Central memory CD8-positive, alpha-beta T cell (primary cell): ENCODE results near the gene CAPZB.

Source experiments
- ATAC-seq: fragments of 150-1000 bp; cut with Tn5 transposase; replicated peaks from 2 replicates; pipeline ENCODE4 v1.10.0; 2022; ENCODE audit warnings: mild to moderate bottlenecking, moderate FRiP score, moderate number of reproducible peaks; ENCODE audit not compliant: poor library complexity, severe bottlenecking; ENCODE audit errors: extremely low read depth
- DNase-seq, 2 donors: peaks; one replicate each; pipeline ENCODE4 v3.0.0; 2021; ENCODE audit warnings: low spot score in 2 of 2
- H3K27ac Mint-ChIP-seq: one replicate; pipeline ENCODE4 v1.8.0; 2022; ENCODE audit warnings: low read depth, mild to moderate bottlenecking, moderate library complexity, mixed read lengths
- H3K27me3 Mint-ChIP-seq: one replicate; pipeline ENCODE4 v1.8.0; 2022; ENCODE audit warnings: mixed read lengths
- H3K36me3 Mint-ChIP-seq: one replicate; pipeline ENCODE4 v1.8.0; 2022; ENCODE audit warnings: mild to moderate bottlenecking, moderate library complexity, mixed read lengths; ENCODE audit not compliant: insufficient read depth
- H3K4me1 Mint-ChIP-seq: one replicate; pipeline ENCODE4 v1.8.0; 2022; ENCODE audit warnings: mixed read lengths
- H3K4me3 Mint-ChIP-seq: one replicate; pipeline ENCODE4 v1.8.0; 2022; ENCODE audit warnings: mild to moderate bottlenecking, moderate library complexity, mixed read lengths
- H3K9me3 Mint-ChIP-seq: one replicate; pipeline ENCODE4 v1.8.0; 2022; ENCODE audit warnings: mixed read lengths

Gene CAPZB

DNA sequence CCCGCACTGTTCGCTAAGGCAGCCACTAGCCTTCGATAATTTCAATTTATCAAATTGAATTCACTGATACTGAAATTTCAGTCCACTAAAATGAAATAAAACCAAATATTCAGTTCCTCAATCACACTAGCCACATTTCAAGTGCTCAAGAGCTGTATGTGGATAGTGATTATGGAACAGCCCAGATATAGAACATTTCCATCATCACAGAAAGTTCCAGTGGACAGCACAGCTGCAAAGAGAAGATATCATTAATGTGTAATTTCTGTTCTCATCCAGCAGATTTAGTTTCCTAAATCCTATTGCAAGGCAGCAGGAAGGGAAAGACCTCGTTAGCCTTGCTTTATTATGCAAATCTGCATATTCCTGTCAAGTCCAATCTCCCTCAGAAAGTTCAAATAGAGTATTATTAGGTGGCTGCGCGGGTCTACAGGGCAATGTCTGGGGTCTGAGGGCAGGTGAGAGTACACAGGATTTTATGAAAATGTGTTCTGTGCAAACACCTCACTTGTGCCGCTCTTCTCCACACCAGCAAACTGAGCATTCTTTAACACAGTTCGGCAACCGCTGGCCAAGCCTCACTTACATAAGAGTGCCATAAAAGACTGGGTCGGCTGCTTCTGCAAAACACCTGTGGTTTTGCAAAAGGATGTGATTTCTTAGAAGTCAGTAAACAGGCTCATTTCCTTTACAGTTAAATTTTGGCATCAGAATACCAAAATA lies 22.4 kb downstream of the CAPZB start:
- peak; percentile 53 to 69 for DNase-seq
- peak overlapping the region; percentile 68 for H3K27ac Mint-ChIP-seq
- H3K4me1 Mint-ChIP-seq = peaks cover 79% of the 10 kb centered on the region
- ATAC-seq = peak; percentile 90
- no peaks in the 10 kb centered on the region for H3K9me3 Mint-ChIP-seq
- H3K27me3 Mint-ChIP-seq = no peaks in the 10 kb centered on the region
- peaks cover 14% of the 10 kb centered on the region for H3K36me3 Mint-ChIP-seq
- H3K4me3 Mint-ChIP-seq = peak overlapping the region; percentile 70

GRCh38 chr1:19461220-19461554 lies 24.2 kb downstream of the CAPZB start:
- DNase-seq (no peak), ATAC-seq (no peak)
- no peaks in the 10 kb centered on the region for H3K9me3 Mint-ChIP-seq
- no peak overlapping the region for H3K27ac Mint-ChIP-seq
- peaks cover 14% of the 10 kb centered on the region for H3K36me3 Mint-ChIP-seq
- peaks cover 86% of the 10 kb centered on the region for H3K4me1 Mint-ChIP-seq
- peak overlapping the region; percentile 18 for H3K4me3 Mint-ChIP-seq
- no peaks in the 10 kb centered on the region for H3K27me3 Mint-ChIP-seq

GRCh38 chr1:19460535-19461219 lies 24.7 kb downstream of the CAPZB start:
- Mint-ChIP-seq H3K9me3 (no peaks in the 10 kb centered on the region), H3K36me3 (peaks cover 14% of the 10 kb centered on the region), H3K4me3 (peak overlapping the region; percentile 70), H3K27me3 (no peaks in the 10 kb centered on the region), H3K27ac (peak overlapping the region; percentile 93), H3K4me1 (peaks cover 86% of the 10 kb centered on the region)
- no peak for DNase-seq
- no peak for ATAC-seq

GRCh38 chr1:19458815-19459417 lies 26.4 kb downstream of the CAPZB start:
- H3K4me1 Mint-ChIP-seq = peaks cover 86% of the 10 kb centered on the region
- H3K27me3 Mint-ChIP-seq = no peaks in the 10 kb centered on the region
- H3K36me3 Mint-ChIP-seq = peaks cover 14% of the 10 kb centered on the region
- no peak for ATAC-seq
- no peaks in the 10 kb centered on the region for H3K9me3 Mint-ChIP-seq
- peak overlapping the region; percentile 93 for H3K27ac Mint-ChIP-seq
- H3K4me3 Mint-ChIP-seq = peak overlapping the region; percentile 70
- DNase-seq = no peak

DNA sequence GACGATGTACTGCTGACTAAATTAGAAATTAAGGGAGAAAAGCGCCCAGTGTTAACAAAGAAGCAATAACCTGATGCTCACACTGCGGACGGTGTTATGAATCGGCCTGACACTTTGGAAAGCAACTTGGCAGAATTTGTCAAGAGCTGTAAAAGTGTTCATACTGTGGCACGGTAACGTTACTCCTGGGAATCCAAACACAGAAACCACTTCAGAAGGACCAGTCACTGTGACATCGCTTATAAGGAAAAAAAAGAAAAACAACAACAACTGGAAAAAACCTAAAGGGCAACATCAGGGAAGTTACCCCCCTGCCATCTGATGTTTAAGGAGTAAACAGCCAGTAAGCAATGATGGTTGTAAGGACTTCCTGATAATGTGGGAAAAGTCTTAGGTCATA lies 27.7 kb downstream of the CAPZB start:
- Mint-ChIP-seq H3K4me1 (peaks cover 84% of the 10 kb centered on the region), H3K4me3 (peak overlapping the region; percentile 18), H3K36me3 (peaks cover 9% of the 10 kb centered on the region), H3K27me3 (no peaks in the 10 kb centered on the region), H3K9me3 (no peaks in the 10 kb centered on the region), H3K27ac (peak overlapping the region; percentile 44)
- ATAC-seq (no peak), DNase-seq (no peak)

DNA sequence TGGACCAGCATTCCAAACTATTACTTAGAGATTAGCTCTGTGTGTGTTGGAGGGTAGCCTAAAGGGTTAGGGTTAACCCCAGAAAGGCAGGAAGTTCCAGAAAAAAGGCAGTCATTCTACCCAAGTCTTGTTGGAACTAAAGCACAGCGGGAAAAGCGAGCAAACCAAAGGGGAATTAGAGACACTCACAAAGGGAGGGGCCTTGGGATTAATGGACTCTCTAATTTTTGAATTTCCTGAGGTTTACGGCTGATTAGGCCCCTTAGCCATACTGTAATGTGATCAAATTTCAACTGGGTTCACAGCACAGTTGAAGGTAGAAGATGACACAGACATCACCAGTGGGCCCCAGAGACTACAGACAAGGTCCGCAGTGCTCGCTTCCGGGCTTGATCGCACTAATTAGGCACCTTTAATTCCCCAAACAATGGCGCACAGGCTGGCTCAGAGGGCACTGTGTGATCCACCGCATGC lies 28.3 kb downstream of the CAPZB start:
- peak overlapping the region; percentile 18 for H3K4me3 Mint-ChIP-seq

GRCh38 chr1:19455353-19455752 lies 30.0 kb downstream of the CAPZB start:
- Mint-ChIP-seq H3K4me1 (peaks cover 91% of the 10 kb centered on the region), H3K4me3 (peak overlapping the region; percentile 54), H3K9me3 (no peaks in the 10 kb centered on the region), H3K27me3 (no peaks in the 10 kb centered on the region), H3K36me3 (peaks cover 10% of the 10 kb centered on the region), H3K27ac (peak overlapping the region; percentile 83)
- no peak for DNase-seq
- ATAC-seq = no peak

More for the DNA sequence above, 28.3 kb downstream of the CAPZB start:
- no peak for DNase-seq
- ATAC-seq = no peak
- Mint-ChIP-seq H3K9me3 (no peaks in the 10 kb centered on the region), H3K27ac (peak overlapping the region; percentile 83), H3K4me1 (peaks cover 89% of the 10 kb centered on the region), H3K36me3 (peaks cover 10% of the 10 kb centered on the region), H3K27me3 (no peaks in the 10 kb centered on the region)

GRCh38 chr1:19454265-19455146 lies 30.8 kb downstream of the CAPZB start:
- Mint-ChIP-seq H3K36me3 (peaks cover 9% of the 10 kb centered on the region), H3K27ac (peak overlapping the region; percentile 83), H3K4me1 (peaks cover 90% of the 10 kb centered on the region), H3K4me3 (peak overlapping the region; percentile 54), H3K9me3 (no peaks in the 10 kb centered on the region), H3K27me3 (no peaks in the 10 kb centered on the region)
- DNase-seq = no peak
- ATAC-seq = no peak

- Mint-ChIP-seq H3K36me3 (peaks cover 13% of the 10 kb centered on the region), H3K9me3 (no peaks in the 10 kb centered on the region), H3K4me3 (peak overlapping the region; percentile 4), H3K4me1 (peaks cover 90% of the 10 kb centered on the region), H3K27ac (peak overlapping the region; percentile 75), H3K27me3 (no peaks in the 10 kb centered on the region)
- ATAC-seq (no peak), DNase-seq (no peak)
Measured at GRCh38 chr1:19453741-19454201, 31.6 kb downstream of the CAPZB start.

- ATAC-seq (no peak), DNase-seq (no peak)
- Mint-ChIP-seq H3K4me3 (peak overlapping the region; percentile 38), H3K27ac (peak overlapping the region; percentile 68), H3K9me3 (no peaks in the 10 kb centered on the region), H3K36me3 (peaks cover 21% of the 10 kb centered on the region), H3K27me3 (no peaks in the 10 kb centered on the region), H3K4me1 (peaks cover 93% of the 10 kb centered on the region)
Measured at GRCh38 chr1:19452221-19452663, 33.1 kb downstream of the CAPZB start.

GRCh38 chr1:19450811-19451515 lies 34.4 kb downstream of the CAPZB start:
- Mint-ChIP-seq H3K9me3 (no peaks in the 10 kb centered on the region), H3K4me3 (no peak overlapping the region), H3K27me3 (no peaks in the 10 kb centered on the region), H3K36me3 (peaks cover 23% of the 10 kb centered on the region), H3K27ac (peak overlapping the region; percentile 72), H3K4me1 (peaks cover 92% of the 10 kb centered on the region)
- DNase-seq (no peak), ATAC-seq (no peak)
